Activated naive CD4-positive, alpha-beta T cell treated with anti-CD3 and anti-CD28 coated beads, Interleukin-2, amount 50 U/mL, for 16 hours (primary cell): Measurements from ENCODE around the gene SCGB1D1.

ENCODE experiments used
- DNase-seq: peaks from one replicate; pipeline ENCODE4 v3.0.0-alpha.2; 2020

The SCGB1D1 gene

DNA sequence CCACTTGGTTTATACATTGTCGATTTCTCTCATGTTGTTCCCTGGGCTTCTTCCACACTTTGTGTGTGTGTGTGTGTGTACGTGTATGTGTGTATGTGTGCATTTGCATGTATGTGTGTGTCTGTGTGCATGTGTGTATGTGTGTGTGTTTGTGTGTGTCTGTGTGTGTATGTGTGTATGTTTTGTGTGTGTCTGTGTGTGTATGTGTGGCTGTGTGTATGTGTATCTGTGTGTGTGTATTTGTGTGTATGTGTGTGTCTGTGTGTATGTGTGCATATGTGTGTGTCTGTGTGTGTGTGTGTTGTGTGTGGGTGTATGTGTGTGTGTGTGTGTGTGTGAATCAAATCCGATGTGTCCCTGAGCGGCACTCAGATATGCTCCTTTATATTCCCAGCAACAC, 47.5 kb downstream of the SCGB1D1 start:
- DNase-seq = no peak

DNA sequence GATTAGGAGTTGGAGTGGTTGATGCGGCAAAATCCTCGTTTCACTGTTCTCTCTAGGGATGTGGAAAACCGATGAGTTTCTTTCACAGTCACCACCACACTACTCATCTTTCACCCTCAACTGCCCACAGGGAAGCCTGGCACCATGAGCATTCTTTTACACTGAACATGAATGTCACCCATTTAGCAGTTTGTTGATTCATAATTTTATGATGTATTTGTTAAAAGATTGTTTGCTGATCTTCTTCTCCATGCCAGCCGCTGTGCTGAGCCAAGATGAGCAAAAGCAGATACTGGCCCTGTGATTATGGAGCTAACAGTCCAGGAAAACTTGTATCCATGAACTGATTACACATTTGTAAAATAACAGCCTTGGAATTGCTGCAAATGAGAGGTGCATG, 48.1 kb downstream of the SCGB1D1 start:
- DNase-seq = no peak

DNA sequence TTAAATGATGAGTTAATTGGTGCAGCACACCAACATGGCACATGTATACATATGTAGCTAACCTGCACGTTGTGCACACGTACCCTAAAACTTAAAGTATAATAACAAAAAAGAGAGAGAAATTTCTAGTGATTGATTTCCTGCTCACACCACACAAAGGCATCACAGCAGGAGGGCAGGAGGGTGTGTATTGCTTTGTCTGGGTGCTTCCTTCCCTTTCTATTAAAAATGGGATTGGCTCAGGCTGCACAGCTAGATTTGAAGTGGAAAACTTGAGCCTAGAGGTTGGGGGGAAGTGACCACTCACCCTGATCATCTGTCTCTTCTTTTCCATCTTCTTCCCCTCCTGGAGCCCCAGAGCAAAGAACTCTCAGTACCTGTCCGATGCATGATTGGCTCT, 51.1 kb downstream of the SCGB1D1 start:
- DNase-seq = no peak

DNA sequence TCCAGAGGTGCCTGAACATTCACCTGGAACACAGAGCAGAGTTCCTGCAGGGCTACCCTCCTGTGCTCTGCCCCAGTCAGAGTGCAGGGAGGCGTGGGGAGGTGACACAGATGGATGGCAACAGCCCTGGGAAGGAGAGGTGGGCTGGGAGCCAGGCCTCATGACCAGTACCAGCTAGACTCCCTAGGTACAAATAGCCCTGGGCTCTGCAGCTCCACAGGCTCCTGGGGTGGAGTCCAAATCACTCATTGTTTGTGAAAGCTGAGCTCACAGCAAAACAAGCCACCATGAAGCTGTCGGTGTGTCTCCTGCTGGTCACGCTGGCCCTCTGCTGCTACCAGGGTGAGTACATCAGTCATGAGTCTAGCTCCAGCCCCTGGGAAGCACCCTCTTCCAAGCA, 52.0 kb downstream of the SCGB1D1 start, which contains the start of gene SCGB1D2:
SCGB1D2 (plus strand) TSS at position 219 of the 400 bp plus-strand sequence; CDS start at position 288, 69 bp downstream.
- DNase-seq = no peak
